Loucy (cell line): ENCODE measurements around the gene OR10H5.
"Not testable (repeated sequence)": the region's sequence is repeated elsewhere in the genome, so short reads cannot be mapped to it uniquely, and the experiment has no call there.

ENCODE experiments used
- CTCF ChIP-seq: fragments of 200-600 bp; sonication (generic); conservative IDR thresholded peaks from 2 replicates; pipeline ENCODE4 v1.5.1; 2014; ENCODE audit warnings: mild to moderate bottlenecking, antibody characterized with exemption, low read length
- EZH2phosphoT487 ChIP-seq: fragments of 200-600 bp; IDR thresholded peaks from 2 replicates; pipeline ENCODE4 v1.6.1; 2018; ENCODE audit warnings: antibody characterized with exemption, mild to moderate bottlenecking, moderate library complexity, borderline replicate concordance

- TF ChIP-seq CTCF, EZH2phosphoT487: not testable (repeated sequence)
These were observed 13.3 kb upstream of the OR10H5 start for GRCh38 chr19:15774159-15774558.
